GM18498 (cell line): ENCODE results near the gene NLRX1.
"Not testable (repeated sequence)": the region's sequence is repeated elsewhere in the genome, so short reads cannot be mapped to it uniquely, and the experiment has no call there.

Experiments
- ATAC-seq: cut with Tn5 transposase; IDR thresholded peaks from one replicate; pipeline ENCODE4 v1.9.1; 2021; ENCODE audit warnings: mild to moderate bottlenecking, moderate library complexity; ENCODE audit not compliant: unreplicated experiment

NLRX1 gene

DNA sequence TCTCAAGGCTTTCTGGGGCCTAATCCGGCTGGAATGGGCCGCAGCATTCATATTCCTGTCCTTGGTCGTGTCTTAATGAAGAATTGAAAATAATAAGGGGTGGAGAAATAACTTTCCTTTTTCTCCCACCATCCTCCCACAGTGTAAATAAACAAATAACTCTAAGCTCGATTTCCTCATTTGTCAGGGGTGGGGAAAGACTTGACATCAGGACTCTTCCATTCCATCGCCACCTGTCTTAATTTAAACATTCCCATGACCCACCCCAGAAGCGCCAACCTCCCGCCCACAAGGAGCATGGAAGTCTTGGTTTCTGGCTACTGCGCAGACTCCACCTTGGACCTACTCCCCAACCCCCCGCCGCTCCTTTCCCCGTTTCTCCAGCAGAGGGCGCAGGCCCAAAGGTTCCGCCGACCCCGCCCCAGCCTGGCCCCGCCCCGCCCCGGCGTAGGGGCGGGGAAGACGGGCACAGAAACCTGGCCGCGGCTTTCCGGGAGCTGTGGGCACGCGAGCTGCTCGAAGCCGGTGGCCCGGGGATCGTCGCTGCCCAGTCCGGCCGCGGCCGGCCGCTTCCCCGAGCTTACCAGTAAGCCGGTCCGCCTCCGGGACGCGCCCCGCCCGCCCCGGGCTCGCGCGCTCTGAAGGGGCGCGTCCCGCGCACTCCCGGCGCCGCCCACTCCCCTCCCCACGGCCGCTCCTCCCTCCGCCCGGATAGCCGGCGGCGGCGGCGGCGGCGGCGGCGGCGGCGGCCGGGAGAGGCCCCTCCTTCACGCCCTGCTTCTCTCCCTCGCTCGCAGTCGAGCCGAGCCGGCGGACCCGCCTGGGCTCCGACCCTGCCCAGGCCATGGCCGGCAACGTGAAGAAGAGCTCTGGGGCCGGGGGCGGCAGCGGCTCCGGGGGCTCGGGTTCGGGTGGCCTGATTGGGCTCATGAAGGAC is 37.3 kb downstream of the NLRX1 start, which contains the start of gene CBL:
Gene CBL (plus strand): TSS at position 766 of the 937 bp plus-strand sequence. CDS start 79 bp downstream, at position 845.
- ATAC-seq = peak; percentile 87

- peak; percentile 23 for ATAC-seq
These were observed 38.2 kb downstream of the NLRX1 start for GRCh38 chr11:119206511-119207414.

GRCh38 chr11:119207415-119207960 is 39.0 kb downstream of the NLRX1 start:
- no peak for ATAC-seq

DNA sequence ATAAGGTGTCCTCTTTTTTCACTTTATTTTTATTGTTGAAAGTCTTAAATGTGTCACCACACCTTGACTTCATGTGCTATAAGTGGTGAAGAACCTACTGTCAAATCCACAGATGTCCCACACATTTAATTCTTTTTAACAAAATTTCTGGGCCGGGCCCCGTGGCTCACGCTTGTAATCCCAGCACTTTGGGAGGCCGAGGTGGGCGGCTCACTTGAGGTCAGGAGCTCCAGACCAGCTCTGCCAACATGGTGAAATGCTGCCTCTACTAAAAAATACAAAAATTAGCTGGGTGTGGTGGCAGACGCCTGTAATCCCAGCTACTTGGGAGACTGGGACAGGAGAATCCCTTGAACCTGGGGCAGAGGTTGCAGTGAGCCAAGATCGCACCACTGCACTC is 40.7 kb downstream of the NLRX1 start:
- ATAC-seq = no peak

DNA sequence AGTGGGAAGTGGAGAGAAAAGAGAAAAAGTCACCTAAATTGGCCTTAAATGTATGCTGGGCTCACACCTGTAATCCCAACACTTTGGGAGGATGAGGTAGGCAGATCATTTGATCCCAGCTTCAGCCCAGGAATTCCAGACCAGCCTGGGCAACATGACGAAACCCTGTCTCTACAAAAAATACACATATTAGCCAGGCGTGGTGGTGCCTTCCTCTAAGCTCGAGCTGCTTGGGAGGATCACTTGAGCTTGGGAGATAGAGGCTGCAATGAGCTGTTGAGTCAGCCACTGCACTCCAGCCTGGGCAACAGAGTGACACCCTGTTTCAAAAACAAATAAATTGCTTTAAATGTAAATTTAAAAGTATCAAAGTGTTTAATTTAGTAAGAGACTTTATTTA is 41.5 kb downstream of the NLRX1 start:
- no peak for ATAC-seq

DNA sequence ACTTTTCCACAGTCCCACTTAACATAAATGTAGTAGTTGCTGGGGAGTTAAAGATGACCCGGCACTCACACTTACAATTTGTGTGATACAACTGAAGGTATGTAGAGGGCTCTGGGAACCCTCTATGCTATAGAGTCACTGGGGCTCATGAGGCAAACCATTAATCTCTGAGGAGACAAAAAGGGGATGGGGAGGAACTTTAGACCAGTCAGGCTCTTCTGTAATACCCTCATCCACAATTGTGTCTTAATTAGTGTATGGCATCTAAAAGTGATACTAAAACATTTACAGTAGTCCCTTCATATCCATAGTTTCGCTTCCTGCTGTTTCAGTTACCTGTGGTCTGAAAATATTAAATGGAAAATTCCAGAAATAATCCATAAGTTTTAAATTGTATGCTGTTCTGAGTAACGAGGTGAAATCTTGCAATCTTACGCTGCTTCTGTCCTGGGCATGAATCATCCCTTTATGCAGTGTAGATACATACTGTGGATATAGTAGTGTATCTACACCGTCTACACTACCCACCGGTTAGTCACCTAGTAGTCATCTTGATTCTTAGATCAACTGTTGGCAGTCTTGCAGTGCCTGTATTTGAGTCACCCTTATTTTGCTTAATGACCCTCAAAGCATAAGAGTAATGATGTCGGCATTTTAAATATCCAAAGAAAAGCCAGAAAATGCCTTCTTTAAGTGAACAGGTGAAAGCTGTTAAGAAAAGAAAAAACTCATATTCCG is 49.8 kb downstream of the NLRX1 start:
- no peak for ATAC-seq

- no peak for ATAC-seq
These were observed 53.8 kb downstream of the NLRX1 start for GRCh38 chr11:119222308-119222707.

DNA sequence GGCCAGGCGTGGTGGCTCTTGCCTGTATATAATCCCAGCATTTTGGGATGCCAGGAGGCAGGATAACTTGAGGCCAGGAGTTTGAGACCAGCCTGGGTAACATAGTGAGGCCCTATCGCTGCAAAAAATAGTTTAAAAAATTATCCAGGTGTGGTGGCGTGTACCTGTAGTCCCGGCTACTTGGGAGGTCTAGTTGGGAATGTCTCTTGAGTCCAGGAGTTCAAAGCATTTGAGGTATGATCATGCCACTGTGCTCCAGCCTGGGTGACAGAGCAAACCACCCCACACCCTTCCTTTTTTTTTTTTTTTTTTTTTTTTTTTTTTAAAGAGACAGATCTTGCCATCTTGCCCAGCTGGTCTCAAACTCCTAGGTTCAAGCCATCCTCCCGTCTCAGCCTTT is 54.4 kb downstream of the NLRX1 start:
- ATAC-seq = no peak

- no peak for ATAC-seq
These were observed 55.3 kb downstream of the NLRX1 start for GRCh38 chr11:119223856-119224255.

GRCh38 chr11:119228535-119229287 is 60.2 kb downstream of the NLRX1 start:
- not testable (repeated sequence) for ATAC-seq

DNA sequence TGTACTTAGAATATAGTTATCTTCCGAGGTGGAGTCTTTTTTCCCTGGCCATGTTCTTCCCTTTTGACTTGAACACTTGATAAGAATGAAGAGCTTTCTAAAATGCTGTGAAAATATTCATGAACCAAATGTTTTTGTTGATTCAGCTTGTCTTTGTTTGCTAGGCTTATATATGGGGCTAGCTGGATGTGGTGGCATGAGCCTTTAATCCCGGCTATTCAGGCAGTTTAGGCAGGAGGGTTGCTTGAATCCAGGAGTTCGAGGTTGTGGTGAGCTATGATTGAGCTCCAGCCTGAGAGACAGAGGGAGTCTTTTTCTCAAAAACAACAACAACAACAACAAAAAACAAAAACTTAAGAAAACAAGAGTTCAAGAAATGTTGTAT is 60.8 kb downstream of the NLRX1 start:
- ATAC-seq = no peak

DNA sequence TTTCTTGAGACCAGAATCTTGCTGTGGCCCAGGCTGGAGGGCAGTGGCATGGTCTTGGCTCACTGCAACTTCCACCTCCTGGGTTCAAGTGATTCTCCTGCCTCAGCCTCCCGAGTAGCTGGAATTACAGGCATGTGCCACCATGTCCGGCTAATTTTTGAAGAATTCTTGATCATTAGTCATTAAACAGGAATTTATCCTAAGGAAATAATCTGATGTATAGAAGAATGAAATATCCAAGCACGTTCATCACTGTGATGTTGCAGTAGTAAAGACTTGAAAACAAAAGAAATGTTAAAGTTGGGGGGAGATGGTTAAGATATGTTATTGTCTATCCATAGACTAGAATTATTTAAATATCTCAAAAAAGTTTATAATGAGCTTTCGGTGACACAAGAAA is 61.2 kb downstream of the NLRX1 start:
- ATAC-seq = no peak
